ENCODE measurements around the gene NPAS3.

The NPAS3 gene

DNA sequence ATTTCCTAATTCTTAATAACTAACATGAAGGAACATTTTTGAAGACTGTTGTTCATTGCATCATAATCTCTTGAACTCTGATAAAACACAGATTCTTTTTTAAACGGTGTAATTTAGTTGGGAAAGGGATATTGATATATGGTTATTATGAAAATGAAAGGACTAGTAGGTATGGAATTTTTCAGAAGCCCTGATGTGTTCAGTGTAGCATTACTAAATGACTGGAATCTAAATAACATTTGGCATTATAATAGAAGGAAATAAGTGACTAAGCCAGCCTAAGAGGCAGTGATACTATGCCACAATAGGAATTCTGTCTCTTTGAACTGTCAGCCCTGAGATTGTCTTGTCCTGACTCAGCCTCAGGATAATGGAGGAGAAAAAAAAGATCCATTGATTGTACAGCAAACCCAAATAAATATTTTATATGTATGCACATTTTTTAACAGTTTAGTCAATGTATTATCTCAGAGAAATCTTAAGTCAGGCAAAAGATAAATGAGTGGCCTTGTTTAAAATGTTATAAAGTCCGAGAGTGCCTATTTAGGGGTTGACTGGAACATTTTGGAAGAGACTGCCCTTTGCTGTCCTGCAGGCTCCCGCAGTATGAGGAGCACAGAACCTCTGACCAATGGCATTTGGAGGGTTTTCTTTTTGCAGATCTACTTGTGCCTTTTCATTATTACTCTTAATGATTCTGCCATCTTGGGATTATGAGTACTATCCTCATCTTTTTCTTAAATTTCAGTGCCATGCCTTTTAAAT lies 741.0 kb downstream of the NPAS3 start:
- DNase-seq (ENCODE audit: low read depth), result no peak

DNA sequence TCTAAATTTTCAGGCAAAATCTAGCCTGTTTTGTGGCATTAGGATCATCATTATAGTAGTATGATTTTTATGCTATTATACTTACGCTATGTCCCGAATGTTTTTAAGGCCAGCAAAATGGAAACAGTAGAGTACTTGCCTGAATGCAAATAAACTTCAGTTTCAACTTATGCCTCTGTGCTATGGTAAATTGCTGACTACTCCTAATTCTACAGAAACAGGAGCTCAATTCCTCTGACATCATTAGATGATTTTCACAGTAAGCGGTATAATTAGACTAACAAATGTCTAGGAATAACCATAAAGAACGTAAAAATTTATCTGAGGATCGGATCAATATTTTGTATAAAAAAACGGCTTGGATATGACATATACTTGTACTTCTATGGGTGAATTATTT lies 742.2 kb downstream of the NPAS3 start:
- no peak for DNase-seq (ENCODE audit: low read depth)

DNA sequence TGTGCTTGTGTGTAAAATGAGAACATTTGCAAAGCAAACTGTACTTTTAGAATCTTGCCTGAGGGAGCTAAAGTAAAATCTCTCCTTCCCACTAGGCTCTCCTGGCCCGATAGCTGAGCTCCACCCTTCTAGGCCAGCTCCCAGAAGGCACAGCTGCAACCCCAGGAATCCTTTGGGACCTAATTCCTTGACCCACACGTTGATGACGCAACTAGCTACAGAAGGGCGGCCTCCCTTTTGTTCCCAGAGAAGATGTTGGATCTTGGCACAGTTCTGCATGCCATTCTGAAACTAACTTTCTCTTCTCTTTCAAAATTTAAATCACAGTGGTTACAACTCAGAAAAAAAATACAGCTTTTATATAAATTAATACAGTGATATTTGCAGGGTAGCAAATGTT lies 744.1 kb downstream of the NPAS3 start:
- DNase-seq (ENCODE audit: low read depth), result no peak

DNA sequence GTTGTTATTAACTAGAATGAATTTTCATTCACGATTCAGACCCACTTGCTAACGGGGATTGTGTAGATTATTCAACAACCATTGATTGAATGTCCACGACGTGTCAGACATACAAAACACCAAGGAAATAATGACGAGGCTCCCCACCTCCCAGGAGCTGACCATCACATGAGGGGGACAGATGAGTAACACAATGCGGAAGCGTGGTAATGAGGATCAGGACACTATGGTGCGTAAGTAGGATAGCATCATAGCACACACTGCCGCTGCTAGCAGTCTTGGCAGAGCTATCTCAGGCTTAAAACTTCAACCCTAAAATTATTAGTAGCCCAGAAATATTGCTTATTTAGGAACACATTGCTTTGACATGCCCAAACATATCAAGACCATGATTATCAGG lies 746.3 kb downstream of the NPAS3 start:
- DNase-seq (ENCODE audit: low read depth), result no peak

DNA sequence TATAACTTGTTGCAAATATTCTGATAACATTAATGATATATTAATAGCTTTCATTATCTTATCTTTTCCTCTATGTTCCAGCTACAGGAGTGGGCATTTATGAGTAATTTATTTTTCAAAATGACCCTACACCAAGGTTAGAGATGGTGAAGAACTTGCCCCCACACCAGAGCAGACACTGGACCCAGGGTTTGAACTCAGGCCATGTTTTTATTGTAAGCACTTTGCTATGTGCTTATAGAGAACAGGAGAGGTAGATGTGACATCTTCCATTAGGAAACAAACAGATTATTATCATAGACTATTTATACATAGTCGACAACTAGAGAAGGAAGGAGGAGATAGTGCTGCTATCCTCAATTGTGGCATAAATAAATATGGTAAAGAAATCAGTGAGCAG lies 747.0 kb downstream of the NPAS3 start:
- no peak for DNase-seq (ENCODE audit: low read depth)

DNA sequence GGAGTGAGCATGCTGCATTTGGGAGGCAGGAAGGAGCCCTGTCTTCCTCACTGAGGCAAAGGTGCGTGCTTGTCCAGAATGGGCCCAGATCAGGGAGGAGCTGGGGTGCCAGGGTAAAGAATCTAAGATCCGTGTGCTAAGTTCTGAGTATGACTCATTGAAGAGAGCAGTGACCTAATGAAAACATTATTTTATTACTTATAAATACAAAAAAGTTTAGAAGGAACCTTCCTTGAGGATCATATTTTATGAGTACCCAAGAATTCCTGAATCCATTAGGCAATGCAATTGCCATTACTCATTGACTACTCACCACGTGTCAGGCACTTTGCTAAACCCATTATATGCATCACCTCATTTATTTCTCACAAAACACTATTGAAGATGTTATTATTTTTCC lies 747.5 kb downstream of the NPAS3 start:
- DNase-seq (ENCODE audit: low read depth), result no peak

DNA sequence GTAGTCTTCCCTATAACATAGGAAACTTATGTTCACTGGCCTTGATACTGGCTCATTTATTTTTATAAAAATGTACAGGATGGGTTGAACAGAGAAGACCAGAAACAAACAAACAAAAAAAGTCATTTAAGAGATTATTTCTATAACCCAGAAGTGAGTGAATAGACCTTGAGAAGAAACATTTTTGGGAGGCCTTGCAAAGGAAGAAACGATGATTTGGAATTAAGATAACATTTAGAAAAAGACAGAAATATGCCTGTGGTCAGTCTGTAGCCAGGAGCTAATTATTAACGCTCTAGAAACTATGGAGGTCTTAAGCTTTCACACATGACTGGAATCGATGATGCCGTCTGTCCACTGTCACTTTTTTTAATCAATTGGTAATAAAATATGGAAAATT lies 748.2 kb downstream of the NPAS3 start:
- no peak for DNase-seq (ENCODE audit: low read depth)

DNA sequence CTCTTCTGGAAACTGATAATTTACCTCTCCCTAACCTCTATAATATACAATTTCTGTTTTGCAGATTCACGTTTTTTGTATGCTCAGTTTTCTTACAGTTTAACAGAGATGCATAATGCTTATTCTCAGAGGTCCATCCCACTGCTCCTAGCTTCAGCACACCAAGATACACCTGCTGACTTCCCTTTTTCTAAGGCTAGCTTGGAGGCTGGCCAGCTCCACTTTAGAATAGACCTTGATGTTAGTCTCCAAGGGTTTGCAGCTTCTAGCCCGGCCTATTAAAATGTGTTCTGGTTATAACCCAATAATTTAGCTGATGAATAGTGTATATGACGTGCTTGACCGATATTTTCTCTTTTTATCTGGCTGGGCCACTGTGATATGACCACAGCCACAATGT lies 751.0 kb downstream of the NPAS3 start:
- no peak for DNase-seq (ENCODE audit: low read depth)

DNA sequence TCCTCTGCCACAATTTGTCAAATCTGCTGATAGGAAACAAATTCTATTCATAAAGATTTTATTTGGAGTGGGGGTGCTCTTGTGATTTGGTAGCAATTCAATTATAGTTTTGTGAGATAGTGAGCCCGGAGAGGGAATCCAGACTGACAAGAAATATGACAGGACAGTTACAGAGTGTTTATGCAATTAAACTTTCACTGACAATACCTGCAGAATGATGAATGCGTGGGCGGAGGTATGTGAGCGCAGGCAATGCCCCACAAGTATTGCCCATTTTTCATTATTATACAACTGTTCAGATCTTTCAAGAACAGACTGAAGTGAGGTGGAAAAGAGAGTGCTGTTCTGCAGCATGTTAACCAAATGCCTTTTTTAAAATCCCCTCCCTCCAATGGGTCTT lies 753.2 kb downstream of the NPAS3 start:
- no peak for DNase-seq (ENCODE audit: low read depth)

DNA sequence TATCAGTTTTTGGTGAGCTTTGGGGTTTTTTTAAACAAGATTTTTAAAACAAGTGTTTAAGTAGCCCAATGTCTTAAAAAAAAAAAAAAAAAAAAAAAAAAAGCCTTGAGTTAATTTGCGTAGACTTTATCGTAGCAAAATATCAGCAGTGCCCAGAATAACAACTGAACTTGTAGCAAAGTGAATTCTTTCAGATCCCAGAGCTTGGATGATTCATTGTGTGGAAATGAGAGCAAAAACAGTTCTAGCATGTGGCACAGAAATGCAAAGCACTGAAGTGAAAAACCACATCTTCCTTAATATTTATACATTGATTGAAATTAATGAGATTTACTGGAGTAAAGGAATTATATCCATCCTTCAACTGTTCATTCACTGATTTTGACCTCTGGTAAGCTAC lies 754.1 kb downstream of the NPAS3 start:
- DNase-seq (ENCODE audit: low read depth), result no peak

DNA sequence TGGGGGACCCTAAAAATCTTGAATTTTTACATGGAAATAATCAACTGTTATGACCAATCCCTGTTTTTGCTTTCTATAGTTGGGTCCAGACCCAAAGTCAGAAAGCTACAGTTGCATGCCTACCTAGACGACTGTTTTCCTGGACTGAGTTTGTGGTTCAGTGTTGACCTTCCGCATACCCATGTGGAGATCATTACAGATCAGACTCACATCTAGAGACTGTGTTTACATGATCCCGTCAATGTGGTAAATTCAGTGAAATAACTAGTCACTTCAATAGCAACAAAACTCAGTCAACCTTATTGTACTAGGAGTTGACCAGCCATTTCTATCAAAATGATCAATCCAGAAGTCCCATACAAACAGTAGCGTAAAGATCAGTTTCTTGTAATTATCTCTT lies 754.6 kb downstream of the NPAS3 start:
- DNase-seq (ENCODE audit: low read depth), result no peak

DNA sequence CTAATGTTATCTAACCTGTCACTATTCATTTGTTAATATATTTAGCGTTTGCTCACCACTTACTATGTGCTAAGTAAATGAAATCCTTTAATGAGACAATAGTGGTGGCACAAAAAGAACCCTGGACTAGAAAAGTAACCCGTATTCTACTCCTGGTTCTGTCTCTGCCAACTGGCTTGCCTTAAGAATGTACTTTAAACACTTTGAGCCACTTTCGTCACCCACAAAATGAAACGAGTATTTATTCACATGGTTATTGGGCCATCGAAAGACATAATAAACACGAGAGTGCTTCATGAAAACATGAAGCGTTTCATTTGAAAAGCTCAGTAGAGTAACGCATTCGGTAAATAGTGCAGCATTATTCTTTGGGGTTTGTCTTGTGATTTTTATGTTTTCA lies 757.5 kb downstream of the NPAS3 start:
- no peak for DNase-seq (ENCODE audit: low read depth)

DNA sequence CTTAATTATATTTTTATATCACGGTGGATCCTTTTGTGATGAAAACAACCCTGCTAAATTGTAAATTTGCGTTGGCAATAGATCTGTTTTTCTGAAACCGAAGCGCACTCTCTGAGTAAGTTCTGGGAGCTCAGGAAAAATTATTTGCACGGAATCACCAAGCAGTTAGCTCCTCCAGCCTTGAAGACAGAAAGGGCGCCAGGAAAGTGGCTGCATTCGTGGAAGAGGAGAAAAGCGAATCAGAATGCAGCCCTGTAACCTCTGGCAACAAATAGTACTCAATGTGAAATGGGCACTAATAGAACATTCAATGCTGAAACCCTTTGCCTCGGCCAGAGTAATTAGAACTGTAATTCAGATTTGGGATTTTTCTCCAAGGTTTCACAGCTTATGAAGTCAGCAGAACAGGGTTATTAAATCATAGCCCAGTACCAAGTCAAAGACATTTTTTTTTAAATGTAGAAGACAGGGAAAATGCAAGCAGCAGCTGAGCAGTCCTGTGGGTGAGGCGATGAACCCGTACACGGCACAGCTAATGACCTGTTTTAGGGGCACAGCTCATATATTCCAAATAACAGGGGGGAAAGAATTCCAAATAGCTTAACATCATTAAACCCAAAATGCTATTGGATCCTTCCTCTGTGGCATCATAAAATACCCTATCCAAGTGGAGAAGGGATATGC lies 760.8 kb downstream of the NPAS3 start:
- DNase-seq (ENCODE audit: low read depth), result no peak

DNA sequence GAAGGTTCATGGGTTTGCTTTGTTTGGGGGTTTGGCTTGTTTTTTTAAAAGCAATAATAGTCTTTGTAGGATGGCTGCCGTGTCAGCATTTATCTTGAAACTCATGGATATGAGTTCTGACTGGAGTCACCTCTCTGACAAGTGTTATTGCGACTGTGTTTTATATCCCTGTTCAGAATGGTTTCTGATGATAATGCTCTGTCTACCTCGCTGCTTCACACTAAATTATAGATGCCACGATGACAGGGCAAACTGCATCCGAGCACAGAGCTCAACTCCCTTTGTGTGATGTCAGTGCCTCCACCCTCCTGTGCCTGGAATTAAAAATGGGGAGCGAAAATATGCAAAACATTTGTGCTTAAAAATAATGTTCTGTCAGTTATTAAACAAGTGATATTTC lies 761.4 kb downstream of the NPAS3 start:
- no peak for DNase-seq (ENCODE audit: low read depth)

DNA sequence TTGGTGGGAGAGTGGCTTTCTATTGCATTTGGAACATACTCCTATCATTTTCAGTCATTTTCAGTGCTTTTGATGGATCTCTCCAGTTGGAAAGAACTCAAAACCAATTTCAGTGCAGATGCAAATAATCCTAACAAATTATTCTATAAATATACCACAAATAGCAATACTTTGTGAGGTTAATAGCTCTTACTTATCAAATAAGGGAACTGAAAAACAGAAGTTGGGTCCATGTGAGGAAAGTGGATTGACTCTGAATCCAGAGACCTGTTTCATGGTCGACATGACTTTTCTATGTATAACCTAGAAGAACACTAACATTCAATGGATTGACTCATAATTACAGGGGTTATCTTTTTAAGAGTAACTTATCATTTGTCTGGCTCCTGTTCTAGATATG lies 763.6 kb downstream of the NPAS3 start:
- no peak for DNase-seq (ENCODE audit: low read depth)

DNA sequence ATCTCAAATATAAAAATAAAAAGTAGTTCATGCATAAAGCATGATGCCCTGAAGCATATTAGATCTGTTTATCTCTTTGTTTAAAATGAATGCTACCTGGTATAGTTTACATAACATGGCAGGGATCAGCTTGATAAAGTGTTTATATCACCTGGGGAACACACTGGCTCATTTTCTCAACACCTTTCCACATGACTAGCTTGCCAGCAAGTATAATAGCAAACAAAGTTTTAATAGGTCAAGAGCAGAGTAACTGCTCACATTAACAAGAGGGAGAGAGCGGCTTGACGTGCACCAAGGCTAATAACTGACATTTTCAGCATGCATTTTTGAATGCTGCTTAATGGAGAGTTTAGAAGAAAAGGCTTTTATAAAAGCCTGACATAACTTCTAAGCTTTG lies 765.8 kb downstream of the NPAS3 start:
- DNase-seq (ENCODE audit: low read depth), result no peak

DNA sequence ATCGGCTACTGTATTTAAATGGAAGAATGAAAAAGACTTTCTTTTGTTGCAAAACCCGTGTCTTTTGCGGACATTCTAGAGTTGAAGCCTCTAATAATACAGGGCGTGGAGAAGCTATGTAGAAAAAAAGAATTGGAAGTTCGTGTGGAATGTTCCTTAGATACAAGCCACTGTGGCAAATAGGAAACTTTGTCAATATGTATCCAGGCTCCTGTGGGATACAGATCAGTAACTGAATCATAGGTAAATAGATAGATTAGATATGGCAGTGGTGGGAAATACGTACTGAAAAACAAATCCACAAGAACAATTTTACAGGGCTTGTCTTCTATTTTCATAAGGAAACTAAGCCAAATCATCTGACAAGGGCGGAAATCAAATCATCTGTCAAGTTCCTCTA lies 766.8 kb downstream of the NPAS3 start:
- DNase-seq (ENCODE audit: low read depth), result no peak

DNA sequence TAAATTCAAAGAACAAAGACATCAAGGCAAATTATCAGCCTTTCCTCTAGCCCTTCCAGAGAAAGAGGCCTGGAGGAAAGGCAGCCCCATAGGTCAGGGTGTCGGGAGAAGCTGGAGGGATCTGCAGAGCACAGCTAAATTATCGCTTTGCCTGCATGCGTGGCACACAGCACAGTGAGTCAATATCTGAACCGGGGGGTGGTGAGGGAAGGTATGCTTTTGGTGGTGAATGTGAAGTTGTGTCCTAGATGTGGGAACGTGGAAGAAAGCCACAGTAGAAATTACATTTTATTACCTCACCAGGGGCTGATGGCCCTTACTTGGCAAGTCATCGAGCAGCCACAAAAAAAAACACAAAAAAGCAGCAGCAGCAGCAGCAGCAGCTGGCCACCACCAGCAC lies 769.0 kb downstream of the NPAS3 start:
- DNase-seq (ENCODE audit: low read depth), result no peak

DNA sequence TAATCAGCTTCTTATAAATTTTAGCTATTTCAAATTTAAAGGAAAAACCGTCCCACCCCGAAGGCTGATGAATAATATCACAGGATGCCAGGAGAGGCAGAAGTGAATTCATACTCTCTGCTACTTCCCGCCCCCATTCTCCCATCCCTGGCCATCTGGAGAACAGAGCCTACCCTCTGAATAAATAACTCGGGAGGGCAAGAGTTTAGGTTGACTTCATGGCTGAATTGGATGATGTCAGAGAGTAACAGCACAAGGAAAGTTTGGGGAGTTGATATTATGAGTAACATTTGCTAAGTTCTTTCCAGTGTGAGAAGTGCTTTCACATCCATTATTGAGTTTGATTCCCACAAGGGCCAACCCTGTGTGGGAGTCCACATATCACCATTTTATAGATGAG lies 770.6 kb downstream of the NPAS3 start:
- no peak for DNase-seq (ENCODE audit: low read depth)

DNA sequence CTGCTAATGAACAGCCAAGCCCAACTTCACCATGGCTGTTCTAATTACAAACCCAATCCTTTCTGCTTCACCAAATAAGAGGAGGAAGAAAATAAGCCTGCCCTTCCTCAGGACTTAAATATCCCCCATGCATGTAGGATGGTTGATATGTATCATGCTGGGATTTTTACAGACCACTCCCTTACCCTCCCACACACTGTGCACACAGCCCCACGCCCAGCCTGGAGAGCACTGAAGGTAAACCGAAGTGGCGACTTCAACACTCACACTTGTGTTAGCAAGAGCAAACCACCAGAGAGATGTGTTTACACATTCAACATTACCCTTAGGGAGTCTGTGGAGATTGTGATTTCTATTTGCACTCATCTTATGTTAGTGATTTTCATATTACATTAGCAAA lies 771.0 kb downstream of the NPAS3 start:
- no peak for DNase-seq (ENCODE audit: low read depth)

DNA sequence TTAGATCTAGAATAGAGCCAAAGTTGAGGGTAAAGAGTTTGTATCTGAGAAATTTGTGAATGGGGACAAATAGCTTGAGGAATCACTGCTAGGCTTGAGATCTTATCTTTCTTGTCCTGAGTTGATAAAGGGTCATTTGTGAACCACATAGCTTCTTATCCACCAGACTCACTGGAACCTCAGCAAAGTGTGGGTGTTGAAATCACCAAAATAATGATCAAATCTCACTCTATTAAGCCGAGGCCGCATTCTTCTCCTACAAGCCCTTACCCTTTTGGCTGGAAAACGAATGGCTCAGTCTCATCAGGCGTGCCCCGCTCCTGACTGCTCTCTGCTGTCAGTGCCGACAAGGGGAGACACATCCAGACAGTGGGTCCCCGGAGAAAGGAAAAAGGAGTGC lies 771.6 kb downstream of the NPAS3 start:
- no peak for DNase-seq (ENCODE audit: low read depth)

DNA sequence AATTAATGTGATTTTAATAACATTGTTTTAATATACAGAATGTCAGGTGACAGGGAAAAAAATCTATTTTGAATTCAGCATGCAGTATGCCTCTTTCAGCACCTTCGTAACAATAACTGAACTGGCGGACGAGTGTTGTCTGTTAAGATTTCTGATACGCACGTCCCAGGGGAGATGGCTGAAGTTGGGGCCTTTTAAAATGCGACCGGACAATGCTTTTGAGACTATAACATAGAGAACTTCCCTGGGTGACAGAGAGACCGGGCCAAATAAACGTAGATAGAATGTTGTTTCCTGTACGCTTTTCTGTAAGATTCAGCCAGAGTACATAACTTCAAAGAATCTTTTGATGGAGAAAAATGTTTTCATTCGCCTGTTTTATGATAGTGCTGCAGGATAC lies 772.5 kb downstream of the NPAS3 start:
- DNase-seq (ENCODE audit: low read depth), result no peak

DNA sequence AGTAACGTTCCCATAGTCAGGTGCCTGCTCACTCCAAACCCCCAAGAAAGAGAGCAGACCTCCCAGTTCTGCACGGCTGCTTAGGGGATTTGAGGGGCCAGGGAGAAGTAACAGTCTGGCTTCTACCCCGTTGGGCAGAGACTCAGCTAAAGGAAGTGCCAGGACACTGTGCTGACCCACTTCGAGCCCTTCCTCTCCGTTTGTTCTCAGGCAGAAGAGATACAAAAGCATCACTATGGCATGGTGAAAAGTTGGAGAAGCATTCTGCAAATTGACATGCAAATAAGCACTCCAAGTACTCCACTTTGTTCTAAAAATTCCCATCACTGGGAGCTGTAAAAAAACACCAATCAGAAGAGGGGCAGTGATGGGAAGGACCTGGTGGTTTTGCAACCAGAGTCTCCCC lies 773.1 kb downstream of the NPAS3 start:
- DNase-seq (ENCODE audit: low read depth), result no peak
